H54 (cell line): Measurements from ENCODE around the gene FAM111A.
"Not testable (repeated sequence)": the region's sequence is repeated elsewhere in the genome, so short reads cannot be mapped to it uniquely, and the experiment has no call there.

ENCODE experiments used
- DNase-seq: peaks from one replicate; pipeline ENCODE4 v3.0.0; 2011; ENCODE audit warnings: low spot score, mixed read lengths; ENCODE audit not compliant: insufficient read length
- FAIRE-seq: peaks from 3 replicates; lab custom pipeline; 2011; peaks lifted over from hg19 to GRCh38; lab: Jason Lieb, UNC
- POLR2A ChIP-seq: IDR thresholded peaks from 2 replicates; pipeline ENCODE4 v1.6.1; 2011; ENCODE audit warnings: low read depth, mild to moderate bottlenecking, low read length

The FAM111A gene

GRCh38 chr11:59117774-59118173 is 24.9 kb upstream of the FAM111A start:
- no peak for FAIRE-seq

GRCh38 chr11:59119826-59120225 is 22.8 kb upstream of the FAM111A start:
- no peak for TF ChIP-seq POLR2A
- FAIRE-seq (no peak), DNase-seq (no peak)

More at GRCh38 chr11:59117774-59118173, 24.9 kb upstream of the FAM111A start:
- no peak for TF ChIP-seq POLR2A
- no peak for DNase-seq

- FAIRE-seq = no peak
- no peak for TF ChIP-seq POLR2A
- peak; percentile 52 for DNase-seq
Observed at GRCh38 chr11:59135648-59136461, 6.8 kb upstream of the FAM111A start.

DNA sequence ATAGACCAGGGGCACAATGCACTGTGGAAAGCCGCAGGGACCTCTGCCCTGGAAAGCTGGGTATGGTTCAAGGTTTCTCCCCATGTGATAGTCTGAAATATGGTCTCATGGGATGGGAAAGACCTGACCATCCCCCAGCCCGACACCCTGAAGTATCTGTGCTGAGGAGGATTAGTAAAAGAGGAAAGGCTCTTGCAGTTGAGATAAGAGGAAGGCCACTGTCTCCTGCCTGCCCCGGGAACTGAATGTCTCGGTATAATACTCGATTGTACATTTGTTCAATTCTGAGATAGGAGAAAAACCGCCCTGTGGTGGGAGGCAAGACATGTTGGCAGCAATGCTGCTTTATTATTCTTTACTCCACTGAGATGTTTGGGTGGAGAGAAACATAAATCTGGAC is 6.1 kb upstream of the FAM111A start:
- FAIRE-seq, DNase-seq: not testable (repeated sequence)

- DNase-seq = no peak
- no peak for TF ChIP-seq POLR2A
- no peak for FAIRE-seq
Observed at GRCh38 chr11:59137190-59137589, 5.5 kb upstream of the FAM111A start.

DNA sequence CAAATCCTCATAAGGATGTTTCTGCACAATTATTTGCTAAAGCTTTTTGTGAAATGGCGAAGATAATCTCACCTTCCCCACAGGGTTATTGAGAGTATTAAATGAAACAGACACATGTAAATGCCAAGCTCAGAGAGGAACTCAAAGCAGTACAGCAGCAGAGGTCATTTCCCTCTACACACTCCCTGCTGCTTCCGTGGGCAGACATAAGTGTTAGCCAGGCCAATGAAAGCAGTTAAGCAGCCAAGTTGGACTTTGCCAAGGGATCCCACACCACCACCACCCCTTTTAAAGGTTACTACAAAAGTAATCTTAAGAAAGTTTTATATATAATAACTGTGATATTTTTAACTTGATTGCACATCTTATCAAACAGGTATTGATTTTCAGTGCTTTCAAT is 4.0 kb upstream of the FAM111A start:
- FAIRE-seq (no peak), DNase-seq (no peak)
- no peak for TF ChIP-seq POLR2A

- no peak for TF ChIP-seq POLR2A
- FAIRE-seq (no peak), DNase-seq (no peak)
Observed at GRCh38 chr11:59141191-59141590, 1.5 kb upstream of the FAM111A start.

DNA sequence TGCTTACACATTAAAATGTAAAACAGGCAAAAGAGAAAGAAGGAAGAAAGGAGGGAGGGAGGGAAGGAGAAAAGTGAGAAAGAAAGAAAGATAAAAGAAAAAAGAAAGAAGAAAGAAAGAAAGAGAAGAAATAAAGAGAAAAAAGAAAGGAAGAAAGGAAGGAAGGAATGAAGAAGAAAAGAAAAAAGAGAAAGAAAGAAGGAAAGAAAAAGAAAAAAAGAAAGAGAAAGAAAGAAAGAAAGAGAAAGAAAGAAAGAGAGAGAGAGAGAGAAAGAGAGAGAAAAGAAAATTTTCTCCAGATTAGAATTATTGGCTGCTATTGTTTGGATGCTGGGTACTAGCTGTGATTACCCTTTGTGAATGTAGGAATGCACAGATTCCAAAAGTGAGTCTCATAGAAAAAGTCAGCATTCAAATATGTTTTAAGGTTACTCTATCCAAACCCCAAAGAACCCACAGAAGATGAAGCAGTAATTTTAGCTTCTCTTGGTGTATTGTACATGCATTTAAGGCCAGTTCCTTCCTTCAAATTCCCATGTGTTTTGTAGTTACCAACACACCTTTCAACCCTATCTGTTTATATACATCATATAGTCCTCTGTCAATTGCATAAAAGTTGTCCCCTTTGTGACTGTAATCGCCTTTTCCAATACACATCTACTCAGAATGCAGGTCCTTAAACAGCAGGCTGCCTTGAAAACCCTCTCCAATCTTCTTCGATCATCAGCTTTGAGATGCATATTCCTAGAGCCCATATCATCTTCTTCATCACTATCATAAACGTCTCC is 789 bp upstream of the FAM111A start:
- no peak for DNase-seq
- FAIRE-seq = no peak
- no peak for TF ChIP-seq POLR2A

DNA sequence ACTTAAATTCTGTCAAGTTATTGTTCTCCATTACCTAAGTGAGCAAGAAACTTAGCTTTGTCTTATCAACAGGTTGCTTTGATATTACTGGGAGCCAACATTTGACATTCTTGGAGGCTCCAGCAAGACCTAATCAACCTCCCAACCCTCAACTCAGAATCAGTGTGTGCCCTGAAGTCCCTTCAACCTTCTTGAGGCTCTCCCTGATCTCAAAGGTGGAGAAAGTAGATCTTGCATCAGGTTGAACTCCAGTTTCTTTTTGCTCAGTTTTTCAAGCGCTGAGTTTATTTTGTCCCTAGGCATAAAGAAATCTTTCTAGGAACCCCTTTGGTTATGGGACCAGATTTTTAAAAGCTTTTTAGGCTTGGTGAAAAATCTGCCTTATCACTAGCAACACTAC is 1.4 kb downstream of the FAM111A start:
- FAIRE-seq = no peak
- TF ChIP-seq POLR2A = no peak
- DNase-seq = no peak

GRCh38 chr11:59144579-59145345 is 2.1 kb downstream of the FAM111A start:
- TF ChIP-seq POLR2A = peak; percentile 50
- FAIRE-seq = peak; percentile 84
- peak; percentile 50 for DNase-seq

DNA sequence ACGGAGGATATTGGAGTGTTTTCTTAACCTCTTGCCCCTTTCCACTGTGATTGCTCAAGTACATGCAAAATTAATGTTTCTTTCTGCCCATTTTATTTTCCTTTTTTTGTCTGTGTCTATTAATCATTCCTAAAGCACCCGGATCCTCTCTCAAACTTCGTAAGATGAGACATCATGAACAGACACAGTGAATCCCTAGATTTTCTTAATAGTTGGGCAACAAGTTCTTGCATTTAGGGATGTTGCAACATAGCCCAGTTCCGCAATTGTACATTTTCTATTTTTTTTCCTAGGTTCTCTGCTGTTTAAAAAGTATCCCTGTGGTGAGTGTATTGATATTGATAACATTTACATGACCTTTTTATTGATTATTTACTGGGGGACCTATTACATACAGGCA is 2.9 kb downstream of the FAM111A start:
- DNase-seq (no peak), FAIRE-seq (no peak)
- no peak for TF ChIP-seq POLR2A

DNA sequence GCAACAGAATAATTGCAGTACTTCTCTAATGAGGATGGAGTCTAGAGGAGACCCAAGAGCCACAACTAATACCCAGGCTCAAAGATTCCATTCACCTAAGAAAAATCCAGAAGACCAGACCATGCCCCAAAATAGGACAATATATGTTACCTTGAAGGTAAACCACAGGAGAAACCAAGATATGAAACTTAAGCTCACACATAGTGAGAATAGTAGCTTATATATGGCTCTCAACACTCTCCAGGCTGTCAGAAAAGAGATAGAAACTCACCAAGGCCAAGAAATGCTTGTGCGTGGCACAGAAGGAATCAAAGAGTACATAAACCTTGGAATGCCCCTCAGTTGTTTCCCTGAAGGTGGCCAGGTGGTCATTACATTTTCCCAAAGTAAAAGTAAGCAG is 9.1 kb downstream of the FAM111A start:
- DNase-seq (no peak), FAIRE-seq (no peak)

GRCh38 chr11:59152312-59152951 is 9.8 kb downstream of the FAM111A start:
- DNase-seq (no peak), FAIRE-seq (no peak)
- TF ChIP-seq POLR2A = no peak

More for the DNA sequence above, 9.1 kb downstream of the FAM111A start:
- TF ChIP-seq POLR2A = no peak
